K562 (cell line): ENCODE data around the gene FGF22. TPM values are rescaled to one million over a fixed set of nuclear protein-coding genes. Genes with fewer than 3 reads are reported as not detected.

ENCODE experiments used
- ATAC-seq: fragments of 200-7000 bp; cut with Tn5 transposase; 3 replicates; pipeline ENCODE4 v1.9.1; 2020; ENCODE audit warnings: moderate library complexity
- BruUV-seq: library from RNA; stranded (reverse); fragments of 400-500 nt; replicated peaks from 2 replicates; lab custom pipeline; 2021; lab: Mats Ljungman, UMichigan
- CTCF ChIA-PET: fragments of 300-600 bp; formaldehyde crosslinking; extraction: SDS; loops from one replicate; lab custom pipeline; 2021; ENCODE audit warnings: low intra/inter-chr PET ratio; lab: Yijun Ruan, JAX
- POLR2A ChIA-PET: fragments of 300-600, 350-650 bp; sonication (Branson Sonifier 250); formaldehyde crosslinking; extraction: SDS; loops from one replicate; lab custom pipeline; 2021; ENCODE audit warnings: antibody characterized with exemption, inconsistent platforms; lab: Yijun Ruan, JAX
- DNase-seq, 4 experiments: peaks; one replicate each; pipeline versions ENCODE4 v3.0.0 to v3.0.0-alpha.2; 2011 to 2018; ENCODE audit warnings: low spot score in 3 of 4, mixed read lengths in 3 of 4; ENCODE audit errors: extremely low read depth in 1 of 4
- FAIRE-seq: peaks from 2 replicates; lab custom pipeline; 2011; peaks lifted over from hg19 to GRCh38; lab: Jason Lieb, UNC
- H2AFZ ChIP-seq: 2 replicates; pipeline ENCODE4 v1.6.0; 2011; ENCODE audit warnings: low read depth, low read length, control low read depth, inconsistent platforms
- H3K27ac ChIP-seq: fragments of 200-600 bp; 3 replicates; pipeline ENCODE4 v1.8.0; 2011; ENCODE audit warnings: low read depth, mild to moderate bottlenecking, control low read depth, inconsistent platforms, low read length, moderate library complexity, mixed read lengths; ENCODE audit errors: extremely low read depth
- H3K27me3 ChIP-seq, 2 experiments: fragments of 300-600 bp in 1 of 2; 2 replicates in 1 of 2; 3 replicates in 1 of 2; pipeline versions ENCODE4 v1.6.0 to v1.8.0; 2011; ENCODE audit warnings: inconsistent platforms in 2 of 2, low read length in 2 of 2, mild to moderate bottlenecking in 1 of 2, mixed read lengths in 1 of 2, moderate library complexity in 1 of 2; ENCODE audit not compliant: control insufficient read depth in 2 of 2, insufficient read depth in 2 of 2
- H3K36me3 ChIP-seq: fragments of 300-600 bp; 3 replicates; pipeline ENCODE4 v1.8.0; 2011; ENCODE audit warnings: mild to moderate bottlenecking, low read length, inconsistent platforms; ENCODE audit not compliant: control insufficient read depth, insufficient read depth
- H3K4me1 ChIP-seq, 2 experiments: fragments of 200-600 bp in 1 of 2; replicated peaks in 1 of 2; 2 replicates in 1 of 2; 3 replicates in 1 of 2; pipeline versions ENCODE4 v1.5.1 to v1.8.0; 2011; ENCODE audit warnings: inconsistent platforms in 2 of 2, low read length in 2 of 2, mild to moderate bottlenecking in 1 of 2, mixed read lengths in 1 of 2, moderate library complexity in 1 of 2; ENCODE audit not compliant: control insufficient read depth in 2 of 2, insufficient read depth in 2 of 2
- H3K4me2 ChIP-seq: 2 replicates; pipeline ENCODE4 v1.6.1; 2011; ENCODE audit warnings: low read length, control low read depth, inconsistent platforms, mixed read lengths; ENCODE audit not compliant: insufficient read depth
- H3K4me3 ChIP-seq: fragments of 200-600 bp; sonication (generic), shearing (Covaris generic); 2 replicates; pipeline ENCODE4 v1.5.1; 2016; ENCODE audit warnings: control low read depth, inconsistent platforms
- H3K79me2 ChIP-seq: fragments of 200-600 bp; 3 replicates; pipeline ENCODE4 v1.8.0; 2011; ENCODE audit warnings: low read length, inconsistent platforms; ENCODE audit not compliant: control insufficient read depth, insufficient read depth
- H3K9ac ChIP-seq, 2 experiments: 2 replicates each; pipeline versions ENCODE4 v1.6.0 to v1.6.1; 2011; ENCODE audit warnings: low read depth in 2 of 2, low read length in 2 of 2, control low read depth in 1 of 2, inconsistent platforms in 1 of 2, mild to moderate bottlenecking in 1 of 2, mixed read lengths in 1 of 2; ENCODE audit not compliant: insufficient read depth in 1 of 2
- H3K9me1 ChIP-seq: one replicate; pipeline ENCODE4 v1.6.0; 2011; ENCODE audit warnings: inconsistent platforms, mild to moderate bottlenecking, low read length, moderate library complexity; ENCODE audit not compliant: control insufficient read depth, insufficient read depth
- H3K9me3 ChIP-seq: replicated peaks from 2 replicates; pipeline ENCODE4 v1.5.1; 2011; ENCODE audit warnings: low read depth, low read length, inconsistent platforms; ENCODE audit not compliant: control insufficient read depth, insufficient read depth
- H4K20me1 ChIP-seq: replicated peaks from 2 replicates; pipeline ENCODE4 v1.6.1; 2011; ENCODE audit warnings: low read length, inconsistent platforms, mixed read lengths; ENCODE audit not compliant: control insufficient read depth, insufficient read depth
- CREB1 ChIP-seq, 2 experiments: sonication (generic) in 1 of 2; formaldehyde crosslinking in 1 of 2; IDR thresholded peaks; 2 replicates each; pipeline versions ENCODE4 v1.6.1 to v1.8.0; 2012 to 2022; ENCODE audit warnings: inconsistent platforms in 1 of 2, mild to moderate bottlenecking in 1 of 2, missing genetic modification reagents in 1 of 2, moderate library complexity in 1 of 2
- RBFOX2 ChIP-seq: fragments of 200-400 bp; formaldehyde crosslinking; IDR thresholded peaks from 2 replicates; pipeline ENCODE4 v1.6.1; 2017; ENCODE audit warnings: low read depth, mild to moderate bottlenecking, low read length, moderate library complexity
- RBM17 ChIP-seq: fragments of 200-400 bp; formaldehyde crosslinking; IDR thresholded peaks from 2 replicates; pipeline ENCODE4 v1.6.1; 2017; ENCODE audit warnings: low read depth, mild to moderate bottlenecking, low read length, borderline replicate concordance
- WGBS: fragments of 100-300 bp; shearing (Covaris generic); methylation state at CpG from one replicate; pipeline ENCODE4 v1.1.6; 2016; ENCODE audit warnings: low coverage, mixed read lengths; ENCODE audit not compliant: insufficient coverage; ENCODE audit errors: missing lambda C conversion rate; 5-methylcytosine and 5-hydroxymethylcytosine counted together
- in situ Hi-C: fragments of 300-500 bp; cut with MboI; formaldehyde crosslinking; loops from 4 replicates; pipeline ENCODE4 v1.15.0; 2018; ENCODE audit warnings: inconsistent platforms, mixed read lengths
- intact Hi-C: fragments of 100-400 bp; cut with micrococcal nuclease; formaldehyde crosslinking; loops from 2 replicates; pipeline ENCODE4 v1.14.2; 2022
- polyA plus RNA-seq, 8 experiments: library from polyadenylated mRNA; depleted of rRNA in 4 of 8; stranded (reverse) in 5 of 8; unstranded in 3 of 8; fragments of >200 nt; fragmentation: Nextera tagmentation in 2 of 8; fragmentation: Illumina TruSeq in 1 of 8; extraction: Ambion mirVana in 2 of 8; extraction: Trizol in 1 of 8; gene quantifications; 2 replicates each; pipeline versions ENCODE4 v1.2.1 to v1.2.3, GENCODE V29; 2011 to 2014; ENCODE audit warnings: inconsistent platforms in 1 of 8, missing spikeins in 1 of 8
- total RNA-seq, 7 experiments: library from RNA; depleted of rRNA in 6 of 7; stranded (reverse); fragments of >200 nt in 6 of 7; fragmentation: Illumina TruSeq in 2 of 7; extraction: Trizol in 2 of 7; gene quantifications; 2 replicates each; pipeline versions ENCODE4 v1.2.1 to v1.2.3, GENCODE V29; 2011 to 2021; ENCODE audit warnings: low replicate concordance in 1 of 7
- TF ChIP-seq, protein P1 (sequence below): fragments of 250-450 bp; sonication (Bioruptor Pico); IDR thresholded peaks from 2 replicates; pipeline ENCODE4 v1.5.0; 2021

The FGF22 gene
- total and polyA plus RNA-seq, 9 of the 15 experiments (the other 6 are each of a cell fraction or from before 2014, with no cell fraction given): 0.14 to 2.2 (median 0.86) TPM; not detected in 4

DNA sequence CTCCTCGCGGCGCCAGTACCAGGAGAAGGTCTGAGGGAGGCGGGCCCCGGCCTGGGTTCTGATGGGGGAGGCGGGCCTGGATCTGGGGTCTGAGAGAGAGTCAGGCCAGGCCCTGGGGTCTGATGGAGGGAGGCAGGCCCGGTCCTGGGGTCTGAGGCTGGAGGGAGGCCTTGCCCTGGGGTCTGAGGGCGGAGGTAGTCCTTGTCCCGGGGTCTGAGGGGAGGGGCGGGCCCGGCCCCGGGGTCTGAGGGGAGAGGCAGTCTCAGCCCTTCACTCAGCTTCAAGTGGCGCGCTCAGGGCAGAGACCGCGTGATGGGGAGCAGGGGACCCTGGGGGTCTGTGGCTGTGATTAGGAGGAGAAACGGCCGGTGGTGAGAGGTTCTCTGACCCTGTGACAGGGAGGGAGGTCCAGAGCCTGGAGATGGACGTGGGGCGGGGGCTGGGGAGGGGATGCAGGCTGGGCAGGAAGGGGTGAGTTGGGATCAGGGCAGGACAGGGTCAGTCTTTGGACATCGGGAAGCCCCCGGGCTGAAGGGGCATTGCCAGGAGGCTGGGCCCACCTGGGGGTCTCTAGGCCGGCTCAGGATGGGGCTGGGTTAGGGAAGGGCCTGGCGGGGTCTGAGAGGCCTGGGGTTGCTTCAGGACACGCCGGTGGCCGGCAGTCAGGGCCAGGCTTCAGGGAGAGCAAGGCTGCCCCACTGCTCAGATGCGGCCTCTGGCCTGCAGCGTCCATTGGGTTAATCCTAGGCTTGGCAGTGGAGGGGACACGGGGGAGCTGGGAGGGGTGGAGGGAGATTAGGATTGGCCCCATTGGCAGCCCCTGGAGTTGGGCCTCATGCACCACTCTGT is 31.3 kb upstream of the FGF22 start:
- peaks cover 12% of the 10 kb centered on the region; the same call in 2 of the 3 replicates for H3K36me3 ChIP-seq
- no peaks in the 10 kb centered on the region; the same call in 1 of the 2 replicates for H3K9me3 ChIP-seq
- POLR2A ChIA-PET: interaction anchor here (0.7 to 1.1 kb wide), 2 partner anchors 31 to 34 kb away, joined by 3 to 4 read pairs; no protein-coding TSS in a partner anchor
- WGBS: 91% methylated on average over 21 of the region's 30 CpGs
- no peaks in the 10 kb centered on the region for H4K20me1 ChIP-seq
- no peaks in the 10 kb centered on the region for H3K79me2 ChIP-seq
- H2AFZ ChIP-seq: no peak overlapping the region
- in situ Hi-C loops: no loop called here
- H3K9me1 ChIP-seq: no peaks in the 10 kb centered on the region
- H3K4me2 ChIP-seq: no peak overlapping the region
- H3K9ac ChIP-seq: no peak overlapping the region
- FAIRE-seq (no peak), DNase-seq (no peak), ATAC-seq (no peak)
- no peak overlapping the region for H3K4me3 ChIP-seq
- H3K27ac ChIP-seq: no peak overlapping the region
- intact Hi-C loops: no loop called here
- no TSS peak for BruUV-seq
- TF ChIP-seq, protein P1, sequence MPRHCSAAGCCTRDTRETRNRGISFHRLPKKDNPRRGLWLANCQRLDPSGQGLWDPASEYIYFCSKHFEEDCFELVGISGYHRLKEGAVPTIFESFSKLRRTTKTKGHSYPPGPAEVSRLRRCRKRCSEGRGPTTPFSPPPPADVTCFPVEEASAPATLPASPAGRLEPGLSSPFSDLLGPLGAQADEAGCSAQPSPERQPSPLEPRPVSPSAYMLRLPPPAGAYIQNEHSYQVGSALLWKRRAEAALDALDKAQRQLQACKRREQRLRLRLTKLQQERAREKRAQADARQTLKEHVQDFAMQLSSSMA (CRISPR knock-in tag): no peak
- TF ChIP-seq CREB1 (IDR thresholded peaks at IDR 0.05): no peak
- no peak for TF ChIP-seq CREB1 (CRISPR knock-in tag; IDR thresholded peaks at IDR 0.05)
- no peak for TF ChIP-seq RBM17
- 0 out of 2 replicates have a peak, but pooled peaks have one; percentile 0 for TF ChIP-seq RBFOX2
- CTCF ChIA-PET: no interaction called here
- H3K27me3 ChIP-seq: no peaks in the 10 kb centered on the region
- peaks cover 17 to 69% of the 10 kb centered on the region in 2 experiments for H3K4me1 ChIP-seq
